Upper lobe of left lung (tissue), 6 donors: ENCODE measurements around the gene KRT85. TPM values are rescaled to one million over a fixed set of nuclear protein-coding genes. Genes with fewer than 3 reads are reported as not detected.
A peak's percentile ranks its signal among the peaks of the same experiment; 100 is the strongest.

Experiments
- ATAC-seq, 2 donors: fragments of 200-7000 bp; cut with Tn5 transposase; one replicate each; pipeline ENCODE4 v1.9.1; 2022; ENCODE audit warnings: mild to moderate bottlenecking in 2 of 2, moderate library complexity in 2 of 2; ENCODE audit not compliant: low FRiP score in 2 of 2
- DNase-seq, 2 donors: peaks; one replicate each; pipeline ENCODE4 v3.0.0-alpha.2; 2019 to 2020
- H3K27ac ChIP-seq, 4 donors: fragments of 200-600 bp; sonication (generic); one replicate each; pipeline ENCODE4 v1.5.1; 2016 to 2019
- H3K27me3 ChIP-seq, 4 donors: fragments of 200-600 bp; sonication (generic); one replicate each; pipeline ENCODE4 v1.5.1; 2017 to 2019
- H3K36me3 ChIP-seq, 4 donors: fragments of 200-600 bp; sonication (generic); one replicate each; pipeline ENCODE4 v1.5.1; 2016 to 2019
- H3K4me1 ChIP-seq, 4 donors: fragments of 200-600 bp; sonication (generic); one replicate each; pipeline ENCODE4 v1.5.1; 2018 to 2019
- H3K4me3 ChIP-seq, 4 donors: fragments of 200-600 bp; sonication (generic); one replicate each; pipeline ENCODE4 v1.5.1; 2017 to 2019; ENCODE audit warnings: mild to moderate bottlenecking in 2 of 4, moderate library complexity in 1 of 4
- H3K9me3 ChIP-seq, 4 donors: fragments of 200-600 bp; sonication (generic); one replicate each; pipeline ENCODE4 v1.5.1; 2018 to 2019
- EP300 ChIP-seq, 4 donors: sonication (generic); formaldehyde crosslinking; IDR thresholded peaks; one replicate each; pipeline ENCODE4 v1.5.1; 2017; ENCODE audit warnings: antibody characterized with exemption in 4 of 4, control low read depth in 2 of 4
- POLR2A ChIP-seq, 4 donors: fragments of 450-650 bp; IDR thresholded peaks; one replicate each; pipeline ENCODE4 v1.5.1; 2016 to 2017; ENCODE audit warnings: antibody characterized with exemption in 4 of 4, mild to moderate bottlenecking in 2 of 4
- POLR2AphosphoS5 ChIP-seq, 2 donors: sonication (generic); formaldehyde crosslinking; IDR thresholded peaks; one replicate each; pipeline ENCODE4 v1.5.1; 2017; ENCODE audit warnings: antibody characterized with exemption in 2 of 2
- WGBS, 2 donors: methylation state at CpG; one replicate each; pipeline ENCODE4 v1.1.5; 2017 to 2018; 5-methylcytosine and 5-hydroxymethylcytosine counted together
- total RNA-seq, 6 donors: library from RNA; depleted of rRNA in 4 of 6; stranded (reverse); fragments of >200 nt in 4 of 6; gene quantifications; one replicate each; pipeline versions ENCODE4 v1.1.0 to v1.2.1, GENCODE V29; 2016 to 2021
- TF ChIP-seq, protein P1 (sequence below), 6 experiments: fragments of 450-650 bp in 4 of 6; fragments of 200-600 bp in 2 of 6; sonication (generic) in 2 of 6; IDR thresholded peaks; one replicate each; pipeline ENCODE4 v1.5.1; 2016 to 2019; ENCODE audit warnings: antibody characterized with exemption in 6 of 6
- donor health status: DM: no; HTN: no; CAD: no; lungs with moderate emphysema.
- donor health status: DM: no; HTN: yes; CAD: no; lungs with severe emphysema.

KRT85 gene
- total RNA-seq, 6 donors from 2014 or later, result not detected

DNA sequence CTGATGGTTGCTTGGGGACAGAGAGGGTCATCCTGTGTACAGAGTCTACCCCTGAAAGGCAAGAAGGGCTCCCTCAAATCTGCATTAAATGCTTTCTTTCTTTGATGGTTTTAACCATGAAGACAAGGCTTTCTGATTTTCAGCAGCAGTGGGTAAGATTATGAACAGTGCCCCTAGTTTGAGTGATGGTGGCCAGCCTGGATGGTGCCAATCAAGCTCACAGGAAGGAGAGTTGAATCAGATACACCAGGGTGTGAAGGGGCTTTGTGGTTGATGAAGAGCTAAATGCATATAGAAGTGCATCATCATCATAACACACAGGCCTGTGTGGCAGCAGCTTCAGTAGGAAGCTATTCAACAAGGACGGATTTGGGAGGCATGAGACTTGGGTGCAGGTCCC is 5.7 kb downstream of the KRT85 start:
- H3K36me3 ChIP-seq, result no peaks in the 10 kb centered on the region
- H3K27ac ChIP-seq, result no peak overlapping the region
- no peaks in the 10 kb centered on the region for H3K4me1 ChIP-seq
- DNase-seq (peak in 1 of 2 donors; percentile 18), ATAC-seq (no peak)
- no peaks in the 10 kb centered on the region for H3K9me3 ChIP-seq
- no peak overlapping the region for H3K4me3 ChIP-seq
- no peaks in the 10 kb centered on the region for H3K27me3 ChIP-seq
- WGBS, 2 donors, result 91 to 93% methylated on average over 1 of the region's 1 CpG
- TF ChIP-seq, protein P1, sequence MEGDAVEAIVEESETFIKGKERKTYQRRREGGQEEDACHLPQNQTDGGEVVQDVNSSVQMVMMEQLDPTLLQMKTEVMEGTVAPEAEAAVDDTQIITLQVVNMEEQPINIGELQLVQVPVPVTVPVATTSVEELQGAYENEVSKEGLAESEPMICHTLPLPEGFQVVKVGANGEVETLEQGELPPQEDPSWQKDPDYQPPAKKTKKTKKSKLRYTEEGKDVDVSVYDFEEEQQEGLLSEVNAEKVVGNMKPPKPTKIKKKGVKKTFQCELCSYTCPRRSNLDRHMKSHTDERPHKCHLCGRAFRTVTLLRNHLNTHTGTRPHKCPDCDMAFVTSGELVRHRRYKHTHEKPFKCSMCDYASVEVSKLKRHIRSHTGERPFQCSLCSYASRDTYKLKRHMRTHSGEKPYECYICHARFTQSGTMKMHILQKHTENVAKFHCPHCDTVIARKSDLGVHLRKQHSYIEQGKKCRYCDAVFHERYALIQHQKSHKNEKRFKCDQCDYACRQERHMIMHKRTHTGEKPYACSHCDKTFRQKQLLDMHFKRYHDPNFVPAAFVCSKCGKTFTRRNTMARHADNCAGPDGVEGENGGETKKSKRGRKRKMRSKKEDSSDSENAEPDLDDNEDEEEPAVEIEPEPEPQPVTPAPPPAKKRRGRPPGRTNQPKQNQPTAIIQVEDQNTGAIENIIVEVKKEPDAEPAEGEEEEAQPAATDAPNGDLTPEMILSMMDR (IDR thresholded peaks at IDR 0.05), result no peak
- TF ChIP-seq EP300 (IDR thresholded peaks at IDR 0.05) (no peak), POLR2A (IDR thresholded peaks at IDR 0.05) (no peak), POLR2AphosphoS5 (IDR thresholded peaks at IDR 0.05) (no peak)

DNA sequence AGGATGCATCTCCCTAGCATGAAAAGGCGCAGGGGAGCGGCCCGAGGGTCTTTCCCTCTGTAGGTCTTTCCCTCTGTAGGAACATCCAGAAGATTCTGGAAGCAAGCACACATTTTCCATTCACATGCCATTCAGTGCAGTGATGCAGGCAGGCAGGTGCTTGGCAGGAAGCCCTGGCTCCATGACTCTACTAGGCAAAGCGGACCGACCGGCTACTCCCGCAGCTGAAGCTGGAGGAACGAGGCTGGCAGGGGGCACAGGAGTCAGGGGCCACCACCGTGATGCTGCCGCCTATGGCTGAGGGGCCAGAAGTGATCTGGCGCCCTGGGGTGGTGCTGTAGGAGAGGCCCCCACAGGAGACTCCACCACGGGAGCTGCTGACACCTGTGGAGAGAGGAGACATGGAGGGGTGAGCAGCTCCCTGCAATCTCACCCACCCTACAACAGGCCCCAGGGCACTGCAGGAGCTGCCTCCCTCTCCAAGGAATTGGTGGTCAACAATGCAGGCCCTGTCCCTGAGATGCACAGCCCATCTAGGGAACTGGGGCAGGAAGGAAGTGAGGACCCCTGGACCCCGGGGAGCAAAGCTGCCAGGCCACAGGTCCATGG is 6.5 kb downstream of the KRT85 start:
- WGBS, 2 donors, result 78 to 96% methylated on average over 7 to 13 of the region's 13 CpGs
- Histone ChIP-seq H3K9me3 (no peaks in the 10 kb centered on the region), H3K27ac (no peak overlapping the region), H3K36me3 (no peaks in the 10 kb centered on the region), H3K4me3 (no peak overlapping the region), H3K27me3 (no peaks in the 10 kb centered on the region), H3K4me1 (no peaks in the 10 kb centered on the region)
- ATAC-seq (no peak), DNase-seq (peak; percentile 12 to 54)
- TF ChIP-seq, protein P1 (IDR thresholded peaks at IDR 0.05), result no peak
- no peak for TF ChIP-seq POLR2AphosphoS5 (IDR thresholded peaks at IDR 0.05)
- TF ChIP-seq EP300 (IDR thresholded peaks at IDR 0.05), result no peak
- no peak for TF ChIP-seq POLR2A (IDR thresholded peaks at IDR 0.05)

DNA sequence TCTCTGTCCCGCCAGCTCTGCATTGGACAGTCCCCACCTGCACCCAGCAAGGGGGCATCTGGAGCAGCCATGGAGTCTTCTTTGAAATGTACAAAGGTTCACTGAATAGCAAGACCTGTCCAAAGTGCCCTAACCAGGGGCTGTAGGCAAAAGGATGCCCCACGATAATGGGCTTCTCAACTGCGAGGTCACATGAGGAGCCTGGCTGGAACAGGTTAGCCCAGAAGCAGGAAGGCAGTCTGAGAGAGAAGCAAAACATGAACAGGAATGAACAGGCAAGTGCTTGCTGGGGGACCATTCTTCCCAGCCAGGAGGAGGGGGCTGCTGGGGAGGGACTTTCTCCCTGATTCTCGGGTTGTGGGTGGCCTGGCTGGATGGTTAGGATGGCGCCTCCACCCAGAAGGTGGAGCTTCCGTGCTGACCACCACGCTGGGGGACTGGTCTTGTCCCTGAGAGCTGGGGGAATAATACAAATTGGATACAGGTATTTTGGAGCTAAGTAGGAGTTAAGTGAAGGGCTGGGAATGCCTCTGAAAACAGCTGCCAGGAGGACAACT is 7.1 kb downstream of the KRT85 start:
- Histone ChIP-seq H3K4me3 (no peak overlapping the region), H3K27ac (no peak overlapping the region), H3K27me3 (no peaks in the 10 kb centered on the region), H3K36me3 (no peaks in the 10 kb centered on the region), H3K9me3 (no peaks in the 10 kb centered on the region), H3K4me1 (no peaks in the 10 kb centered on the region)
- DNase-seq (no peak), ATAC-seq (peak in 1 of 2 donors; percentile 16)
- WGBS, 2 donors, result 77 to 81% methylated on average over 7 of the region's 7 CpGs
- TF ChIP-seq, protein P1 (IDR thresholded peaks at IDR 0.05), result no peak
- no peak for TF ChIP-seq EP300 (IDR thresholded peaks at IDR 0.05)
- no peak for TF ChIP-seq POLR2AphosphoS5 (IDR thresholded peaks at IDR 0.05)
- no peak for TF ChIP-seq POLR2A (IDR thresholded peaks at IDR 0.05)

DNA sequence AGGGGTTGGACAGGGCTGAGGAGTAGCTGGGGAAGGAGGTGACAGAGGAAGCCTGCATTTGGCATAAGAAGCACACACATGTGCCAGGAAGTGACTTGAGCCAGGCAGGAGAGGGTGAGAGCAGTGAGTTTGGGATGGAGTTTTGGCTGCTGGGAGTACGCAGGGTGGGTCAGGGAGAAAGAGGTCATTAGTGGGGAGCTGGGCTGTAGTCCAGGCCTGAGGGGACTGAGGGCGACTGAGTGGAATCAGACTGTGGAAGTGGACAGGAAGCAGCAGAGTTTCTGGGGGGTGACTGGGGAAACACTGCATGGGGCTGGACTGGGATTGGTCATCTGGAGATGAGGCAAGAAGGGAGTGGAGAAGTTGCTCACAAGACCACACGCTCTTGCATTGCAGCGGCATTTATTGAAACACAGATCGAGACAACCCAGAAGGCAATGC is 7.6 kb downstream of the KRT85 start:
- H3K4me3 ChIP-seq, result no peak overlapping the region
- DNase-seq, result no peak
- 74 to 80% methylated on average over 5 of the region's 5 CpGs for WGBS, 2 donors

More for the DNA sequence above, 7.6 kb downstream of the KRT85 start:
- H3K36me3 ChIP-seq, result no peaks in the 10 kb centered on the region
- ATAC-seq, result peak in 1 of 2 donors; percentile 49
- no peak for TF ChIP-seq POLR2A (IDR thresholded peaks at IDR 0.05)
- TF ChIP-seq POLR2AphosphoS5 (IDR thresholded peaks at IDR 0.05), result no peak
- no peak for TF ChIP-seq EP300 (IDR thresholded peaks at IDR 0.05)
- TF ChIP-seq, protein P1 (IDR thresholded peaks at IDR 0.05), result no peak
- no peaks in the 10 kb centered on the region for H3K9me3 ChIP-seq
- H3K27me3 ChIP-seq, result no peaks in the 10 kb centered on the region
- H3K27ac ChIP-seq, result peak overlapping the region in 1 of 4 donors; percentile 46
- H3K4me1 ChIP-seq, result no peaks in the 10 kb centered on the region
